ENCODE results near the gene MLF2.

The MLF2 gene

DNA sequence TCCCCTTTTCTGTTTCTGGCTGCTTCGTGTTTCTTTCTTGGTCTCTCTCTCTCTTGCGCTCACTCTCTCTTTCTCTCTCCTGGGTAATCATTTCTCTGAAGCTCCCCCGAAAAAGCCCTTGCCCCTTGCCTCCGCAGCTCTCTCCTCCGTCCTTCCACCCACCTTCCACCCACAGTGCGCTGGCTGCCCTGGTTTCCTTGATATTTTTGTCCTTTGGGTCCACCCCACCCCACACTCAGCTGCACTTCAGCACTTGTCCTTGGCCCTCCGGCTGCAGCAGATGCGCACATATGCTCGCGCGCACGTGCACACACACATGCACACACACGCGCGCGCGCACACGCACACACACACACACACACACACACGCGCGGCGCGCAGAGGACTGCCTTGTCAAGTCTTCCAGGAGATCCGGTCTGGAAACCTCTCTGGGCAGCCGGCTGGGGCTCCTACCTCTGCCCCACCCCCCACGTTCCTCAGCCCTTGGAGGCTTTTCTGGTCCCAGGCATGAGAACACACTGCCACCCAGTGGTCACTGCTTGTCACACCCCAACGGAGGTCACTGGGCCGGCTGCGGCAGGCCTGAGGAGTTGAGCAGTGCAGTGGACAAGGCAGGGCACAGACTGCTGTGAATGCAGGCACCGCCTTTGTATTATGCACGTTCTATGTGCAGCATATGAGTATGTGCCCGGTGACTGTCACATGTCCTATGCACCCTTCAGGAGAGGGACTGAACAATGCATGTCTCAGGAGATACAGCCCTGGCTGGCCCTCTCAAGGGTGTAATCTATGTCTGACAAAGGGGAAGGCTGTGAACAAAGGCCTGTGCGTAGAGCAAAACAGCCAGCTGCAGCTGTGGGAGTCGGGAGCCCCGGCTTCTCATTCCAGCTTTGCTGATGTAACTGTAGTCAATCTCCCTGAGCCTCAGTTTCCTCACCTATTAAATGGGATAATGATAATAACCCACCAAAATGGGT lies 25.9 kb upstream of the MLF2 start:
- DNase-seq (ENCODE audit: low spot score) = peak; percentile 95

DNA sequence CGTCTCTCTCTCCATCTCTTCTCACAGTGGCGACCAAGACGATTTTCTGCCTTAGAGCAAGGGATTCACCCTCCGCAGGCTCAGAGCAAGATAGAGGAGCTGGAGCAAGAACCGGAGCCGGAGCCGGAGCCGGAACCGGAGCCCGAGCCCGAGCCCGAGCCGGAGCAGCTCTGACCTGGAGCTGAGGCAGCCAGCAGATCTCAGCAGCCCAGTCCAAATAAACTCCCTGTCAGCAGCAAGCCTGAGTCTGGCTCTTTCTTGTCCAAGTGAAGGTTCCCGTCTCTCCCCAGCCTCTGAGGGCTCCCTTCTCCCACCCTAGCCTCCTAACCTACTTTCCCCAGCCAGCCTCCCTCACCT lies 25.3 kb upstream of the MLF2 start:
- no peak for DNase-seq (ENCODE audit: low spot score)

DNA sequence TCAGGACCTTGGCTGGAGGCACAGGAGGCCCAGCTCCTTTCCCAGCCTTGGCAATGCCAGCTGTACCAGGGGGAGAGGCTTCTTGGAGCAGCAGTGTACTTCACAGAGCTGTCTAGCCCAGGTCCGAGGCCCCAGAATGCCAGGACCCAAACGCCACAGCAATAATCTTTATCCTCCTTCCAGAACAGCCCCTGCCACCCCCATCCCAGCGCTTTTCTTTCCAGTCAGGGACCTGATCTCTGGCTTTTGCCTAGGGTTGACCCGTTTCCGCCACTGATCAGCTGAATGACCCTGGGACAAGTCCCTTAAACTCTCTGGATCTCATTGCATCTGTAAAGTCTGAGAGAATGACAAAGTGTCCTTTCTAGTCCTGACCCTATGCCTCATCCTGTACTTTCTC lies 24.4 kb upstream of the MLF2 start:
- DNase-seq (ENCODE audit: low spot score) = no peak

DNA sequence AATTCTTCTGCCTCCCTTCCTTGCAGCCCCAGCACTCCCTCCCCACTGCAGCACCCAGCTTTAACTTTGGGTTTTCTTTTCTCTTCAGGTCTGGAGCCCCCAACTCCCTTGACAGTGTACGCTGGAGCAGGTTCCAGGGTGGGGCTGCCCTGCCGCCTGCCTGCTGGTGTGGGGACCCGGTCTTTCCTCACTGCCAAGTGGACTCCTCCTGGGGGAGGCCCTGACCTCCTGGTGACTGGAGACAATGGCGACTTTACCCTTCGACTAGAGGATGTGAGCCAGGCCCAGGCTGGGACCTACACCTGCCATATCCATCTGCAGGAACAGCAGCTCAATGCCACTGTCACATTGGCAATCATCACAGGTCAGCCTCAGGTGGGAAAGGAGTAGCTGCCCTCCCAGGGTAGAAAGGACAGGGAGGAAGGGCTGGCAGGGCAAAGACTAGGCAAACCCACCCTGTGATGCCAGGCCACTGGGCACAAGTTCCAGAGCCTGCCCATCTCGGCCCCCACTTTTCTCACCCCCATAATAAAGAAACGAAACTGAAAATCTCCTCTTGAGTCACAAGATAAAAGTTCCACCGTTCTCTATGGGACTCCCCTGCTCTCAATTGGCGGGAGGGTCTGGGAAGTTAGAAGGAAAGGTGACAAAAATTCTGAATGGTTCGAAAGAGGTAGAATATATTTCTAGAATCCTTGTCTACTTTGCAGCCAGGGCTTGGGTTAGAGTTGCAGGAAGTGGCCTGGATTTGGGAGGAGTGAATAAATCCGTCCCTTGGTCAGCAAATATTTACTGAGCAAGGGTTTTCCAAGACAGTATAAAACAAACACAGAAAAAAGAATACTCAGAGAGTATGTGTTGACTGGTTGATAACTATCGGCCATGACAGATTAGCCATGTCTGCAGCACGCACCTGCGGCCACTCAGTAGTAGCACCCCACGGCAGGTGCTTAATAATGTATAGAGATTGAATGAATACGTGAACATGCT lies 22.5 kb upstream of the MLF2 start:
- no peak for DNase-seq (ENCODE audit: low spot score)

DNA sequence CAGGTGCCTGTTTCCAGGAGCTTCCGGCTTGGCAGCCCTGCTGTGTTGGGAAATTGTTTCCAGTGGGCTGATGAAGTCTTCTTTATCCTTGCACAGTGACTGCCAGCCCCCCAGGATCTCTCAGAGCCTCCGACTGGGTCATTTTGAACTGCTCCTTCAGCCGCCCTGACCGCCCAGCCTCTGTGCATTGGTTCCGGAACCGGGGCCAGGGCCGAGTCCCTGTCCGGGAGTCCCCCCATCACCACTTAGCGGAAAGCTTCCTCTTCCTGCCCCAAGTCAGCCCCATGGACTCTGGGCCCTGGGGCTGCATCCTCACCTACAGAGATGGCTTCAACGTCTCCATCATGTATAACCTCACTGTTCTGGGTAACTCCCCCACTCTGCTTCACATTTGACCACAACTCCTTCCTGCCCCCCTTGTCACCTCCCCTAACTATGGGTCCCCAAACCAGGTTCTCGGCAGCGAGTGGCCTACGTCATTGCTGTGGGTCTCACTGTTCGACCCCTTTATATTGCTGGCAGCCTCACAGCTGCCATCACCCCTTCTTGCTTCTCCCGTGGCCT lies 21.6 kb upstream of the MLF2 start:
- no peak for DNase-seq (ENCODE audit: low spot score)

DNA sequence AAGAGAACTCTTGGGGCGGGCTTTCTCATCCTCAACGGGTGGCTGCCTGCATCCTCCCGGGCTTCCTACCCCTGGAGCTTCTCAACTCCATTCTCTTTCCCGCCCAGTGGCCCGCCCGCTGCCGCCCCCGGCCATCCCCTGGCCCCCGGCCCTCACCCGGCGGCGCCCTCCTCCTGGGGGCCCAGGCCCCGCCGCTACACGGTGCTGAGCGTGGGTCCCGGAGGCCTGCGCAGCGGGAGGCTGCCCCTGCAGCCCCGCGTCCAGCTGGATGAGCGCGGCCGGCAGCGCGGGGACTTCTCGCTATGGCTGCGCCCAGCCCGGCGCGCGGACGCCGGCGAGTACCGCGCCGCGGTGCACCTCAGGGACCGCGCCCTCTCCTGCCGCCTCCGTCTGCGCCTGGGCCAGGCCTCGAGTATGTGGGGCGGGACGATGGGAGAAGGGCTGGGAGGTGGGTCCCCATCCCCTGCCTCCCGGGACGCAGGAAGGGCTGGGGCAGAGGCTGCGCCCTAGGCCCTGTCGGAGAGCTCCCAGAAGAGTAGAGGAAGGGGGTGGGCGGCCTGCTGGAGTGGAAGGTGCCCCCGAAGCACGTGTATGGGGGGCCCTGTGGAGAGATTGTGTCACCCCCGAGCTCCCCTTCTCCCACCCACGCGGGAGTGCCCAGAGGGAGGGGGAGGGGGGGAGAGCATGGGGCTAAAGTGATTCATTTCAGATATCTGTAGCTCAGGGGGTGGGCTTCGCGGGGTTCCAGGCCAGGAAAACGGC lies 20.8 kb upstream of the MLF2 start:
- no peak for DNase-seq (ENCODE audit: low spot score)

DNA sequence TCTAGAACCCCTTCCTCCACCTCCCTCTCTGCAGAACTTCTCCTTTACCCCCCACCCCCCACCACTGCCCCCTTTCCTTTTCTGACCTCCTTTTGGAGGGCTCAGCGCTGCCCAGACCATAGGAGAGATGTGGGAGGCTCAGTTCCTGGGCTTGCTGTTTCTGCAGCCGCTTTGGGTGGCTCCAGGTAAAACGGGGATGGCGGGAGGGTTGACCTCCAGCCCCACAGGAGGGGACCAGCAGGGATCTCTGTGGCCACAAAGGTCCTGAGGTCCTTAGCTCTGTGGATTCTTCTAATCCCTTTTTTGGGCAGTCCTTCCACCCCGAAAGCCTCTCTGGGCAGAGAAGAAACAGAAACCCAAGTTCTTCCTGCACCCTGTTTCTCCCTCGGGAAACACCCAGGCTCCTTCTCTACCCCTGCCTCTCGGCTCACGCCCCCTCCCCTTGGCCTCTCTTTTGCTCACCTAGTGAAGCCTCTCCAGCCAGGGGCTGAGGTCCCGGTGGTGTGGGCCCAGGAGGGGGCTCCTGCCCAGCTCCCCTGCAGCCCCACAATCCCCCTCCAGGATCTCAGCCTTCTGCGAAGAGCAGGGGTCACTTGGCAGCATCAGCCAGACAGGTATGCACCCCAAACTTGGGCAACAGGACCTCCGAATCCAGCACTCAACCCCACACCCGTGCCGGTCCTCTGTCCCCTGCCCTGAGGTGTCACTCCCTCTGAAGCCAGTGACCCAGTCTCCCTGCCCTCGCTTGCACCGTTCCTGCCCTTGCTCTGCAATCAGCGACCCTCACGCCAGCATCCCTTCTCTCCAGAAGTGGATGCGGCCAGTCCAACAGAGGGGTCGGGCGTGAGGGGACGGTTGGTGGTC lies 20.0 kb upstream of the MLF2 start:
- DNase-seq (ENCODE audit: low spot score) = no peak

DNA sequence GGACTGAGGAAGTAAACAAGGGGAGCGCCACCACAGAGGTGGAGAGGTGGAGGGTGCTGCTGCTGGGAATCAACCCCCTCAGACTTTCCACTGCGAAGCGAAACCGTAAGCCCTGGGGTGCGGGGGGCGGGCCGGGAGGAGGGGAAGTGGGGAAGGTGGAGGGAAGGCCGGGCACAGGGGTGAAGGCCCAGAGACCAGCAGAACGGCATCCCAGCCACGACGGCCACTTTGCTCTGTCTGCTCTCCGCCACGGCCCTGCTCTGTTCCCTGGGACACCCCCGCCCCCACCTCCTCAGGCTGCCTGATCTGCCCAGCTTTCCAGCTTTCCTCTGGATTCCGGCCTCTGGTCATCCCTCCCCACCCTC lies 19.4 kb upstream of the MLF2 start, which contains the start of gene LAG3:
Gene LAG3 (plus strand): TSS at position 190 of the 365 bp plus-strand sequence. CDS start 333 bp downstream, outside the sequence.
- no peak for DNase-seq (ENCODE audit: low spot score)

DNA sequence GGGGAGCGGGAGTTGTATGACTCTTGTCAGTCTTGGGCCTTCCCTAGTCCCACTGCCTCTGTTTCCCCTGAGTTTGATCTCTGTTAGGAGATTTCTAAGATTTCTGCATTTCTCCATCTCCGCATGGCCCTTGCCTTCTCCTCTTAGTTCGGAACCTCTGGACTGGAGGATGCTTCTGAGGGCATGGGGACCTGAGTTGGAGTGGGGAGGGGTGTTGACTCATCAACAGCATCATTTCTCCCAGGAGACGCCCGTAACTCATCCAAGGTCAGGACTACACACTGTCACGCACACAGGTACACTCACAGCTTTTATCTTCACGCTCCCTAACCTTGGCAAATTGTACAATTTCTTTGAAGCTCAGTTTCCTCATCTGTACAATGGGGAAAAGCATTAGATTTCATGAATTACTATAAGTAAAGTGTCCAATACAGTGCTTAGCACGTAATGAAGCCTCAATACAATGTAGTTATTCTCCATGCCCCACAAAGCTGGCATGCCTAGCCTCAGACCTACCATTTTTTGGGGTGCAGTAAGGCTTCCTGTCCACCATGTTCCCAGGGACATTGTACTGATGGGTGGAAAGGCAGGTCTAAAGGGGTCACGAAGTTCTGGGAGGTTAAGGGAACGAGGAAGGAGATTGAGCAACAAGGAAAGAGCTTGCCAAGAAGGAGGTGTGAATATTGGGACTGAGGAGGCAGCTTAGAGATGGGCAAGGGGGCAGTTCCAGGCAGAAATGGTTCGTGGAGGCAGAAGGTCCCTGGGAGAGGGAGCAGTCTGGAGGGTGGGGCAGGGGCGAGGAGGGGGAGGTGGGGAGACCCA lies 18.8 kb upstream of the MLF2 start:
- no peak for DNase-seq (ENCODE audit: low spot score)

DNA sequence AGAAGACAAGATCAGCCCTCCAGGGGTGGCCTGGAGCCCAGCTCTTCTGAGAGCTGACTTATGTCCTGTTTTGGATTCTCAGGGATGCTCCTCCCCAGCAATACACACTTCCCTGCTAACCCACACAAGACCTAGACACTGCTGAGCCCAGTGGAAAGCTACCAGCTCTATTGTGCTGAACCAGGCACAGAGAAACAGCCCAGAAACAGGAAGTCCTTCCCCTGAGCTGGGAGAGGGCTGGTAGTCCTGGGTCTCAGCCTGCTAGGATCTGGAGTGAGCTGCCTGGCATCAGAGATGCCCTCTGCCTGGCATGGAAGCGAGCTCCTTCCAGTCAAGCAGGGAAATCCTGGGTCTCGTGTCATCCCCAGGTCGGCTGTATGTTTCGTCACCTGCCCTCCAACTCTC lies 18.2 kb upstream of the MLF2 start:
- no peak for DNase-seq (ENCODE audit: low spot score)

DNA sequence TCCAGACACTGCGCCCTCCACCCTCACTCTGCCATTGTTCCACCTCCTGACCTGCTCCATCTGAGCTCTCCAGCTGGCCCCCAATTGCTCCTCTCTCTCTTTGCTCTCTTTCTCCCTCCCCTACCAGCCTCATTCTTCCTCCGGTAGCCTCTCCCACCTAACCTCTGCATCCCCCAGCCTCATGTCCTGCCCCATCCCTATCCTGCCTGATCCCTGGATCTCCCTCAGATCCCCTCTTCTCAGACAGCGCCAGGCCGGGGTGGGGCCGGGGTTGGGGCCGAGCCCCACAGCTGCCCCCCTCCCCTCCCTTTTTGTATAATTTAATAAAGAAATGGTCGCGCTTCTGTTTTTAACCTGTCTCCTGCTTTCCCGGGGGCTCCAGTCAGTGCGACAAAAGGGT lies 17.7 kb upstream of the MLF2 start:
- DNase-seq (ENCODE audit: low spot score) = no peak

DNA sequence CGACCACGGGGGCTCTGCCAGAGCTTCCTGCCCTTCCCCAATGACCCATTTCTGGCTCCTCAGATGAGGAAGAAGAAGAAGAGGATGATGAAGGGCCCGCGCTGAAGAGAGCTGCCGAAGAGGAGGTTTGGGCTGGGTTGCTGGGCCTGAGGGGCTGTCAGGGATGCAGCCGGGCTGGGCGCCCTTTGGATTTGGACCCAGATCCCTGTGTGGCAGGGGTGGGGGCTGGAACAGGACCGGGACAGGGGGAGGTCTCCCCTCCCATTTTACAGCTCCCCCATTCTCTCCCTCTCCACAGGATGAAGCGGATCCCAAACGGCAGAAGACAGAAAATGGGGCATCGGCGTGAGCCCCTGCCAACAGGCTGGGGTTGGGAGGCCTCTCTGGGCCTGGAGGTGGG lies 17.2 kb upstream of the MLF2 start:
- no peak for DNase-seq (ENCODE audit: low spot score)

DNA sequence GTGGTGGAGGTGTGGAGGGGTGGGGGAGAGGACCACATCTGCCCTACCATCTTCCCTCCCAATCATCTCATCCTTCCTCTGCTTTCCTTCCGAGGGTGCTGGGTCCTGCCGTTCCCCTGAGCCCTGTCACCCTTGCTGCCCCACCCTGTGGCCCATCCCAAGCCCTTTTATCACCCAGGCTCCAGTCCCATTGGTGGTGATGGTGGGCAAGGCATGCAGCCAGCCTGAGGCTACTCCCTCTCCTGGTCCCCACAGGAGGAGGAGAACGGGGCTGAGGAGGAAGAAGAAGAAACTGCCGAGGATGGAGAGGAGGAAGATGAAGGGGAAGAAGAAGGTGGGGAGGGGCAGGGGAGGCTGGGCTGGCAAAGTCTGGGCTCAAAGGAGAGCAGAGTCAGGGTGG lies 16.7 kb upstream of the MLF2 start:
- DNase-seq (ENCODE audit: low spot score) = no peak

DNA sequence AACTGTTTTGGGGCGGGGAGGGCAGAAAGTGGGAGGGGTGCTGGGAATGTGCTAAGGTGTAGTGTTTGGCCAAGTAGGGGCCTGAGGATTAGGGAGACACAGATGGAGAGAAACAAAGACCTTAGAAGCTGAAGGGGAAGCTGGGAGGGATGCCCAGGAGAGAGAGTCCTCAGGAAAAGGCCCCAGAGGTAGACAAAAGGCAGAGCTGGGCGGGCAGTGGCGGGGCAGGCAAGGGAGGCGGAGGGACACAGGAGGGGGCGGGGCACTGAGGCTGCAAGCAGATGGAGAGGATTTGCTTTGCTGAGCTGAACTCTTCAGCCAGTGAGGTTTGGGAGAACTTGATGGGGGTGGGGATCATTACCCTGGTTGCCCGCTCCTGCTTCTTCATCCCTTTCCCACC lies 16.0 kb upstream of the MLF2 start:
- DNase-seq (ENCODE audit: low spot score) = peak; percentile 70

DNA sequence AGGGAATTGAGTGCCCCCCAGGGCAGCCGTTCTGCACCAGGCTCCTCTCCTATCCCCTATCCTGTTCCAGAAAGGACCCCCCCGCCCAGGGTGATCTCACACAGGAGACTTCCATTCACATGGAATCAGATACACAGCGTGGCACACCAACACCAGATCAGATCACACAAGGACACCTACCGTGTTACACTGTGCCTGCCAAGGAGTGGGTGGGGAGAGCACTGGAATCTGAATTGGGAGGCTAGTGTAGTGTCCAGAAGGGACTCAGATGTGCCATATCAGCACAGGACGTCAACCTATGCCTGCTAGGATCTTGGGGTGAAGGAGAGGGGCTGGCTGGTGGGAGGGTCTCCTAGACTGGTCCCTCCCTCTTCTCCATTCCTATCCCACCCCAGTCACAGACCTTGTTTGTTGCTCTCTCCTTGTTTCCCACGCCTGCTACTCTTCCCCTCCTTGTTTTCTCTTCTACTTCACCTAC lies 15.5 kb upstream of the MLF2 start:
- no peak for DNase-seq (ENCODE audit: low spot score)

DNA sequence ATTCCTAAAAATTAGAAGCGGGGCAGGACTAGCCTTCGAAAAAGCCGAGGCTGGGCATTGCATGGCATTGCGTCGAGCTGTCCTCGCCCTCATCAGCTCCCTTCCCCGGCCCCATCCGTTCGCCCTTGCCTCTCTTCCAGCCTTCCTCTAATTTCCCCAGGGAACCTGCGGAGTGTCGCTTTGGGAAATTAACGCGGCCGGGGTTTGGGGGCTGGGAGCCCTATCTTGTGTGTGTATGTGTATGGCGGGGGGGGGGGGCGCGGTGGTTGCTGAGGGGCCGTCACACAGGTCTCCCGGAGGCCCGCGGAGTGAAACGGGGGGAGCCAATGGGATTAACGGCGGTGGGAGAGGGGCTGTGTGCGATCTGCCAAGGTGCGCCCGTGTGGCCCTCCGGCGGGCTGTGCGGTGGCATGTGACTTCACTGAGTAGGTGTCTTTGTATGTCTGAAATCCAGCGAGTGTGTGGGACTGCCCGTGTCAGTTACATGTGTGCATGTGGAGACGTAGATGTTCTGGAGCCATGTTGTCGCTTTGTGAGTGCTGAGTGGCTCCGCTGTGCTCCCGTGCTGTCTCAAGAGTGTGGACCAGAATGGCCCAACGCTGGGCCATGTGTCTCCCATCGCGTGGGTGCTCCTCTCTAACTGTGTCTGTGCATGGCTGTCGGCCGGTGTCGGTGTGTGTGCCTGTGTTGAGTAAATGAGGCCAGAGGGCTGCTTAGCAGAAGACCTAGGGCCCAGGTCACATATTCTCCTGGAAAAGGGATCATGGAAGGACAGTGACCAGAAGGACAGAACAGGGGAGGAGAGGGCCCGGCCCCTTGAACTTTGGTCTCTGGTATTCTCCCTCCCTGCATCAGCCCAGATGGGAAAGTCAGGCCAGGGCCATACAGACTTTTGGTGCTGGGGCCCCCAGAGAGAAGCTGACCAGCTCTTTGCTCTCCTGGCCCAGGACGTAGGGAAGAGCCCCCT lies 14.7 kb upstream of the MLF2 start:
- no peak for DNase-seq (ENCODE audit: low spot score)

DNA sequence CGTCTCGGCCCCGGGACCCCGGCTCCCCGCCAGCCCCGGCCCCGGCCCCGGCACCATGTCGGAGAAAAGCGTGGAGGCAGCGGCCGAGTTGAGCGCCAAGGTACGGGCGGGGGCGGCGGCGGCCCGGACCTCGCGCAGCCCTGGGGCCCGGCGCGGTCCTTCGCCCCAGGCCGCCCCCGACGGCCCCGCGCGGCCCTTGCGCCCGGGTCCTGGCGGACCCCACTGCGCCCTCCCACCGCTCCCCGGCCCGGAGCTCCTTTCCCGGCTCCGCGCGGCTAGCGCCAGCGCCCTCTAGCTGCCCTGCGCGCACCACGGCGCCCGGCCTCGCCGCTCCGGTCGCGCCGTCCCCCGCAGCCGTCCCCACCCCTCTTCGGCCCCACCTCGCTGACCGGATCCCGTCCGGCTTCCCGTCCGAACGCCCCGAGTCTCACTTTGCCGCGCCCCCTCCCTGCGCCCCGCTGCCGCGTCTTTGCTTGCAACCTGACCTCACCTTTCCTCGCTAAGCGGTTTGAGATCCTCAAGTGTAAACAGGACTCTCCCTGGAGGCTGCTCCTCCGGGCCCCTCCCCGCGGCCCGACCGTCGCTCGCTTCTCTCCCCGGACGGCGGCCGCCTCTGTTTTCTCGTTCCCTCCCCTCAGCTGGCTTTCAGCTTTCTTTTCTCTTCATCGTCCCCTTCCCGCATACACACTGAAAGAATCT lies 13.9 kb upstream of the MLF2 start:
- DNase-seq (ENCODE audit: low spot score) = peak; percentile 57

All from SK-N-DZ (cell line).